Stimulated activated CD4-positive, alpha-beta T cell treated with anti-CD3 and anti-CD28 coated beads, Interleukin-4, amount 100 ng/mL, for 1 hour (primary cell): Measurements from ENCODE around the gene INO80B.
"Not testable (repeated sequence)": the region's sequence is repeated elsewhere in the genome, so short reads cannot be mapped to it uniquely, and the experiment has no call there.

Source experiments
- DNase-seq: peaks from one replicate; pipeline ENCODE4 v3.0.0-alpha.2; 2020

Gene INO80B

GRCh38 chr2:74482801-74483674 is 28.2 kb downstream of the INO80B start, which contains the start of the genes CCDC142 and TTC31:
TSS of gene CCDC142 (minus strand) at chr2:74482998. CDS start at chr2:74482837, 161 bp downstream.
TSS of gene TTC31 (plus strand) at chr2:74483081. CDS start at chr2:74483096, 15 bp downstream.
- DNase-seq: peak; percentile 92

GRCh38 chr2:74483675-74484164 is 28.8 kb downstream of the INO80B start:
- not testable (repeated sequence) for DNase-seq

GRCh38 chr2:74486141-74486540 is 31.3 kb downstream of the INO80B start:
- DNase-seq: no peak

GRCh38 chr2:74488643-74489481 is 34.0 kb downstream of the INO80B start:
- no peak for DNase-seq

GRCh38 chr2:74489906-74490305 is 35.0 kb downstream of the INO80B start:
- DNase-seq: no peak

- no peak for DNase-seq
Observed at GRCh38 chr2:74491648-74492544, 37.0 kb downstream of the INO80B start.

GRCh38 chr2:74493546-74493945 is 38.7 kb downstream of the INO80B start:
- DNase-seq: no peak

GRCh38 chr2:74495440-74495839 is 40.6 kb downstream of the INO80B start:
- no peak for DNase-seq

GRCh38 chr2:74496997-74497776 is 42.3 kb downstream of the INO80B start:
- DNase-seq: no peak

GRCh38 chr2:74497777-74498499 is 43.1 kb downstream of the INO80B start:
- peak; percentile 37 for DNase-seq

- no peak for DNase-seq
Observed at GRCh38 chr2:74498500-74499266, 43.8 kb downstream of the INO80B start.

GRCh38 chr2:74499267-74499939 is 44.5 kb downstream of the INO80B start, which contains the start of gene LBX2:
TSS of gene LBX2 (minus strand) at chr2:74499603. CDS start at chr2:74499537, 66 bp downstream.
- DNase-seq: peak; percentile 49

- no peak for DNase-seq
Observed at GRCh38 chr2:74499940-74500577, 45.2 kb downstream of the INO80B start.

- no peak for DNase-seq
Observed at GRCh38 chr2:74500578-74500946, 45.7 kb downstream of the INO80B start.

- no peak for DNase-seq
Observed at GRCh38 chr2:74501335-74502071, 46.6 kb downstream of the INO80B start.

GRCh38 chr2:74502147-74502719 is 47.3 kb downstream of the INO80B start:
- DNase-seq: no peak

- peak; percentile 43 for DNase-seq
Observed at GRCh38 chr2:74502720-74503505, 48.0 kb downstream of the INO80B start.
